HepG2 (cell line): ENCODE measurements around the gene JPH3. TPM values are rescaled to one million over a fixed set of nuclear protein-coding genes. Genes with fewer than 3 reads are reported as not detected.

Experiments used
- ARID4A ChIP-seq: sonication (generic); formaldehyde crosslinking; IDR thresholded peaks from 2 replicates; pipeline ENCODE4 v1.5.0; 2020; ENCODE audit warnings: mild to moderate bottlenecking, missing genetic modification reagents, borderline replicate concordance
- ELK4 ChIP-seq: sonication (generic); formaldehyde crosslinking; IDR thresholded peaks from 2 replicates; pipeline ENCODE4 v1.9.0; 2021; ENCODE audit warnings: missing genetic modification reagents, borderline replicate concordance
- ERF ChIP-seq: IDR thresholded peaks from 2 replicates; pipeline ENCODE4 v1.6.1; 2018; ENCODE audit warnings: missing biosample characterization, missing genetic modification reagents
- HNF1B ChIP-seq: sonication (generic); formaldehyde crosslinking; IDR thresholded peaks from 2 replicates; pipeline ENCODE4 v1.5.1; 2020; ENCODE audit warnings: mild to moderate bottlenecking, moderate library complexity, missing genetic modification reagents
- KAT8 ChIP-seq: IDR thresholded peaks from 2 replicates; pipeline ENCODE4 v1.6.1; 2016; ENCODE audit warnings: missing genetic modification reagents, missing compliant biosample characterization
- MIER2 ChIP-seq: IDR thresholded peaks from 2 replicates; pipeline ENCODE4 v1.6.1; 2016; ENCODE audit warnings: missing biosample characterization, missing genetic modification reagents
- NFE2L1 ChIP-seq: sonication (generic); formaldehyde crosslinking; IDR thresholded peaks from 2 replicates; pipeline ENCODE4 v1.4.0; 2020; ENCODE audit warnings: missing genetic modification reagents, mild to moderate bottlenecking, borderline replicate concordance
- SKIL ChIP-seq: sonication (generic); formaldehyde crosslinking; IDR thresholded peaks from 2 replicates; pipeline ENCODE4 v1.8.0; 2022; ENCODE audit warnings: missing genetic modification reagents, mild to moderate bottlenecking, moderate library complexity, borderline replicate concordance
- THRA ChIP-seq: sonication (generic); formaldehyde crosslinking; IDR thresholded peaks from 2 replicates; pipeline ENCODE4 v1.4.0; 2020; ENCODE audit warnings: missing genetic modification reagents, borderline replicate concordance
- TOE1 ChIP-seq: sonication (generic); formaldehyde crosslinking; IDR thresholded peaks from 2 replicates; pipeline ENCODE4 v1.4.0; 2020; ENCODE audit warnings: mild to moderate bottlenecking, missing genetic modification reagents
- ZBTB39 ChIP-seq: sonication (generic); formaldehyde crosslinking; IDR thresholded peaks from 2 replicates; pipeline ENCODE4 v1.5.0; 2020; ENCODE audit warnings: missing genetic modification reagents
- ZNF501 ChIP-seq: sonication (generic); formaldehyde crosslinking; IDR thresholded peaks from 2 replicates; pipeline ENCODE4 v1.5.1; 2020; ENCODE audit warnings: mild to moderate bottlenecking, moderate library complexity, missing genetic modification reagents
- ZNF563 ChIP-seq: sonication (generic); formaldehyde crosslinking; IDR thresholded peaks from 2 replicates; pipeline ENCODE4 v1.8.0; 2022; ENCODE audit warnings: mild to moderate bottlenecking, moderate library complexity, missing genetic modification reagents
- polyA plus RNA-seq, 8 experiments: library from polyadenylated mRNA; depleted of rRNA in 3 of 8; stranded (reverse) in 7 of 8; unstranded in 1 of 8; fragments of >200 nt; fragmentation: Illumina TruSeq in 4 of 8; extraction: Trizol in 4 of 8; gene quantifications; 2 replicates each; pipeline versions ENCODE4 v1.2.1 to v1.2.3, GENCODE V29; 2011 to 2016; ENCODE audit warnings: low read depth in 4 of 8, missing spikeins in 1 of 8, mixed read lengths in 1 of 8; ENCODE audit not compliant: insufficient read depth in 1 of 8
- total RNA-seq, 5 experiments: library from RNA; depleted of rRNA; stranded (reverse); fragments of >200 nt; fragmentation: Illumina TruSeq; extraction: Trizol; gene quantifications; 2 replicates each; pipeline ENCODE4 v1.2.3, GENCODE V29; 2016; ENCODE audit warnings: low read depth in 1 of 5

JPH3 gene
- total and polyA plus RNA-seq, 2 of the 13 experiments (the other 11 are each of a cell fraction or from before 2014, with no cell fraction given): not detected

GRCh38 chr16:87570938-87571867, 31.1 kb upstream of the JPH3 start (continued):
- peak; percentile 68 for TF ChIP-seq ARID4A (CRISPR knock-in tag)
- TF ChIP-seq HNF1B (CRISPR knock-in tag): peak; percentile 72
- TF ChIP-seq THRA (CRISPR knock-in tag): no peak
- TF ChIP-seq ELK4 (CRISPR knock-in tag): no peak
- TF ChIP-seq ZNF563 (CRISPR knock-in tag): 0 out of 2 replicates have a peak, but pooled peaks have one; percentile 52
- TF ChIP-seq ZNF501 (CRISPR knock-in tag): peak; percentile 63; the same call in 1 of the 2 replicates
- peak; percentile 92; the same call in 1 of the 2 replicates for TF ChIP-seq ZBTB39 (CRISPR knock-in tag)
- no peak for TF ChIP-seq TOE1 (CRISPR knock-in tag)
- 0 out of 2 replicates have a peak, but pooled peaks have one; percentile 35 for TF ChIP-seq MIER2 (CRISPR knock-in tag)
- TF ChIP-seq SKIL (CRISPR knock-in tag): no peak
- peak; percentile 23; the same call in 1 of the 2 replicates for TF ChIP-seq ERF (CRISPR knock-in tag)
- TF ChIP-seq NFE2L1 (CRISPR knock-in tag): 0 out of 2 replicates have a peak, but pooled peaks have one; percentile 33
- TF ChIP-seq KAT8 (CRISPR knock-in tag): peak; percentile 43; the same call in 1 of the 2 replicates
